NCI-H1694 treated with DMSO at 0.1 percent for 48 hours (cell line): ENCODE results near the gene USP2.

ENCODE experiments used
- DNase-seq: peaks from one replicate; lab custom pipeline; 2025; lab: John Stamatoyannopoulos, UW

USP2 gene

GRCh38 chr11:119363081-119363850 is 18.2 kb downstream of the USP2 start:
- no peak for DNase-seq

GRCh38 chr11:119362741-119363080 is 18.8 kb downstream of the USP2 start:
- DNase-seq, result no peak

GRCh38 chr11:119361941-119362725 is 19.4 kb downstream of the USP2 start:
- no peak for DNase-seq

- no peak for DNase-seq
These were observed 20.3 kb downstream of the USP2 start for GRCh38 chr11:119361056-119361787.

- DNase-seq, result no peak
These were observed 21.9 kb downstream of the USP2 start for GRCh38 chr11:119359365-119360214.

GRCh38 chr11:119357074-119357473 is 24.4 kb downstream of the USP2 start:
- DNase-seq, result no peak

GRCh38 chr11:119356349-119357031 is 25.0 kb downstream of the USP2 start:
- no peak for DNase-seq

GRCh38 chr11:119355091-119355843 is 26.2 kb downstream of the USP2 start:
- DNase-seq, result no peak

GRCh38 chr11:119352857-119353260 is 28.6 kb downstream of the USP2 start:
- no peak for DNase-seq

GRCh38 chr11:119351232-119351631 is 30.3 kb downstream of the USP2 start:
- DNase-seq, result no peak

GRCh38 chr11:119350302-119350701 is 31.2 kb downstream of the USP2 start:
- DNase-seq, result no peak

GRCh38 chr11:119347940-119348605 is 33.4 kb downstream of the USP2 start:
- no peak for DNase-seq

- no peak for DNase-seq
These were observed 34.2 kb downstream of the USP2 start for GRCh38 chr11:119347242-119347641.

GRCh38 chr11:119346605-119347004 is 34.9 kb downstream of the USP2 start, which contains the start of gene MFRP:
Gene MFRP, minus strand, starts transcription at chr11:119346705. Its CDS starts 192 bp downstream, at chr11:119346513.
- no peak for DNase-seq

GRCh38 chr11:119345685-119346084 is 35.8 kb downstream of the USP2 start:
- DNase-seq, result no peak

- no peak for DNase-seq
These were observed 37.0 kb downstream of the USP2 start for GRCh38 chr11:119344291-119345010.

- no peak for DNase-seq
These were observed 37.8 kb downstream of the USP2 start for GRCh38 chr11:119343726-119344125.

GRCh38 chr11:119342362-119343130 is 38.9 kb downstream of the USP2 start:
- DNase-seq, result no peak

GRCh38 chr11:119342023-119342300 is 39.5 kb downstream of the USP2 start:
- DNase-seq, result no peak
